ENCODE measurements around the gene ZBTB20.

ZBTB20 gene

GRCh38 chr3:114370537-114371174, 776.4 kb downstream of the ZBTB20 start:
- peak; percentile 39 for TF ChIP-seq CTCF (IDR thresholded peaks at IDR 0.05; ENCODE audit: low read depth, low read length, missing control alignments)
- DNase-seq (ENCODE audit: extremely low read depth, low read depth) = no peak
- H3K4me3 ChIP-seq (replicated peaks; ENCODE audit: low read depth, low read length) = no peak overlapping the region

- no peak for DNase-seq (ENCODE audit: extremely low read depth, low read depth)
- no peak overlapping the region for H3K4me3 ChIP-seq (replicated peaks; ENCODE audit: low read depth, low read length)
- TF ChIP-seq CTCF (IDR thresholded peaks at IDR 0.05; ENCODE audit: low read depth, low read length, missing control alignments) = no peak
Measured at GRCh38 chr3:114365909-114366308, 781.2 kb downstream of the ZBTB20 start.

- TF ChIP-seq CTCF (IDR thresholded peaks at IDR 0.05; ENCODE audit: low read depth, low read length, missing control alignments) = no peak
- DNase-seq (ENCODE audit: extremely low read depth, low read depth) = no peak
- H3K4me3 ChIP-seq (replicated peaks; ENCODE audit: low read depth, low read length) = no peak overlapping the region
Measured at GRCh38 chr3:114364806-114365654, 782.1 kb downstream of the ZBTB20 start.

DNA sequence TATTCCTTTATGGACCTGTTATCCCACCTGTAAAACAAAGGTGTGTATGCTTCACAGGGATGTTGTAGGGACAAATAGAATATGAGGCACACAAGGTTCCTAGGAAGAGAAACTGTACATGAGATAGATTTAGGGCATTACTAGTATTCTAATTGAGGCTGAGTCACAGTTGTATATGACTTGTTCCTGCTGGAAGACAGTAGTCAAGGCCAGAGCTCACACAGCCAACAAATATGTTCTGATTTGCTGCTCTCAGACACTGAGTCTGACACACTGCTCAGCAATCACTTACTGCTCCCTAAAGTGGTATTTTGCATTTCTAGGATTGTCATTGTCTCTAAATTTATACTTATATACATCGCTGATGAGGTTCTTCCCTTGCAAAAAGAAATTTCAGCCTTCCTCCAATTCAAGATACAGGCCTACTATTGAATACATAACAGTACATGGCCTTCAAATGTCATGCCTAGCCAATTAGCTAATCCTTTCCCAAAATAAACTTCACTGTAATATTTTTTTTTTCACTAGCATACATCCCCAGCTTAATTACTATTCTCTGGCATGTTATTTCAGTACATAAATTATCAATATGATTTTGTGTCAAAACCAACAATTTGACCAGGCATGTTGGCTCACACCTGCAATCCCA, 783.4 kb downstream of the ZBTB20 start:
- H3K4me3 ChIP-seq (replicated peaks; ENCODE audit: low read depth, low read length) = no peak overlapping the region
- TF ChIP-seq CTCF (IDR thresholded peaks at IDR 0.05; ENCODE audit: low read depth, low read length, missing control alignments) = no peak
- DNase-seq (ENCODE audit: extremely low read depth, low read depth) = no peak

DNA sequence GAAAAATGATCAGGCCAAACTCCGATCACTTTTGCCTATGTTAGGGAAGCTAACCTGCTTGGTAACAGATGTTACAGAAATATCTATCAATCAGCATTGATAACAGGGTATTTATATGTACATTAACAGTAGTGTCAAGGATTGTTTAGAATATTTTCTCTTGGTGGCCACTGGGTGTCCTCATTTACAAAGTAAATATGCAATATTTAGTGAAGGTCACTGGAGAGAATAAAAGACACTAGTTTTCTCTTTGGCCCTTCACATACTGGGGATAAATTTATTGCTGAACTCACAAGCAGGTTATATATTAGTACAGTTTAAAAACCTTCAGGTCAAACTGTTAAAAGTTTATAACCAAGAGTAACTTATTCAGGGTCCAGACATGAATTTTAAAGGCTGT, 784.3 kb downstream of the ZBTB20 start:
- DNase-seq (ENCODE audit: extremely low read depth, low read depth) = no peak
- no peak for TF ChIP-seq CTCF (IDR thresholded peaks at IDR 0.05; ENCODE audit: low read depth, low read length, missing control alignments)
- no peak overlapping the region for H3K4me3 ChIP-seq (replicated peaks; ENCODE audit: low read depth, low read length)

DNA sequence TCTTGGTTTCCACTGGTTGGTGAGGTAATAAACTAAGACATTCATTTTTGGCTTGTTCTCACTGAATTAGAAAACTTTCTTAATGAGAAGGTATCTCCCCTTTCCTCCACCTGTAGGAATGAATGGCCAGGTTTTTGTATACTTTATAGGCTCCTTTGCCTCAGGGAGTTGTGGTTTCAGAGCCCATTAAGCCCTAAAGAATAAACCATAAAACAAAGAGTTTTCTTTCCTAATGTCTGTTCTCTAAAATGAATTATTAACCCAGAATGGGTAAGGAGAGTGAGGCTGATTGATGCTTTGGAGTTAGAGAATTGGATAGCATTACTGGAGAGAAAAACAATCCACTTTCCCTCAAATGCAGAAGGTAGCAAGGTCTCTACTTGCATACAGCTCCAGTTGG, 785.7 kb downstream of the ZBTB20 start:
- H3K4me3 ChIP-seq (replicated peaks; ENCODE audit: low read depth, low read length) = no peak overlapping the region
- TF ChIP-seq CTCF (IDR thresholded peaks at IDR 0.05; ENCODE audit: low read depth, low read length, missing control alignments) = no peak
- no peak for DNase-seq (ENCODE audit: extremely low read depth, low read depth)

All from HFF-Myc (cell line).